Measurements from ENCODE around the gene IMP3.
A peak's percentile ranks its signal among the peaks of the same experiment; 100 is the strongest.

Gene IMP3

GRCh38 chr15:75620841-75621391, 19.1 kb downstream of the IMP3 start:
- DNase-seq (ENCODE audit: low read depth, low spot score) = peak; percentile 83

- DNase-seq (ENCODE audit: low read depth, low spot score) = peak; percentile 65
Observed at GRCh38 chr15:75620058-75620820, 19.8 kb downstream of the IMP3 start.

GRCh38 chr15:75616766-75617165, 23.3 kb downstream of the IMP3 start:
- DNase-seq (ENCODE audit: low read depth, low spot score) = no peak

GRCh38 chr15:75606711-75607699, 33.0 kb downstream of the IMP3 start:
- DNase-seq (ENCODE audit: low read depth, low spot score) = peak; percentile 36

- no peak for DNase-seq (ENCODE audit: low read depth, low spot score)
Observed at GRCh38 chr15:75606026-75606425, 34.0 kb downstream of the IMP3 start.

DNA sequence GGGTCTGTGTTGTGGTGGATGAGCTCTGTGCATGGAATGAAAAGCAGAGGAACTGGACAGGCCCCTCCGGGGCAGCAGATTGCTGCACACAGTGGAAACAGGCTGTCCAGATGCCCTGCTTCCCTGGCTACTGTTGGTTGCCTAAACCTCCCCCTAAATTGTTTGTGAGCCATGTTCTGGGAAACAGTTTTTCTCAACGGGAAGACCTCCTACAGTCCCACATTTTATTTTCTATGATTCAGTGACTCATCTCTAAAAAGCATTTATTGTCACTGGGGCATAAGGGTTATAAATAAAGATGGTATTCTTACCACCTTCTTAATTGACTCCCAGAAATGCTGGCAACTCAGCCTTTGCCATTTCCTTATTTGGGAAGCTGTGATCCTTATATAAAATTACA, 40.6 kb downstream of the IMP3 start:
- DNase-seq (ENCODE audit: low read depth, low spot score) = peak; percentile 30

- DNase-seq (ENCODE audit: low read depth, low spot score) = no peak
Observed at GRCh38 chr15:75598361-75598760, 41.7 kb downstream of the IMP3 start.

DNA sequence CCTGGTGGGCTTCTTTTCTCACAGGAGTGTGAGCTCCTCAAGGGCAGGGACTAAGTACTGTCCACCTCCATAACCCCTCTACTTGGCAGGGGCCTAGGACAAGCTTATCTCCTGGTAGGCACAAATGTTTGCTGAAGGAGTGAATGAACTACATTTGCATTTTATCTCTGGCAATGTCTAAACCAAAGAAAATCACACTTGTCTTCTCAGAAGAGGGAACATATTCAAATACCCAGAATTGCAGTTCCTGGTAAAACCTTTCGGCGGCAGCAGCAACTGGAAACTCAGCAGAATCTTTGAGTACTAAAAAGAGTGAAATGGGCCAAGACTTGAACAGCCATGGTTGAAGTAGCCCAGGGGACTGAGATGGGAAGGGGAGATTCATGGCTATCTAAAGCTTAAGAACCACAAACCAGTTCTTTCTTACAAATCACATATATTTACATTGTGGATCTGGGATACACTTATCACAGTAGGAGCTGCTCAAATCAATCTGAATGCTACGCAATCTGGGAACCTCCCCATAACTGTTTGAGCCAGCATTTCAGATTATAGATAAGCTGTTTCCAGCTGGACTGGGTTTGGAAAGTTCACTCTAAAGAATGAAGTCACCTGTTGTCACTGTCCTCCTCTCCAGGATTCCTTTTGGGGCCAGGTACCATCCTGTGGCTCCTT, 42.2 kb downstream of the IMP3 start:
- DNase-seq (ENCODE audit: low read depth, low spot score) = no peak

- no peak for DNase-seq (ENCODE audit: low read depth, low spot score)
Observed at GRCh38 chr15:75596703-75597345, 43.2 kb downstream of the IMP3 start.

DNA sequence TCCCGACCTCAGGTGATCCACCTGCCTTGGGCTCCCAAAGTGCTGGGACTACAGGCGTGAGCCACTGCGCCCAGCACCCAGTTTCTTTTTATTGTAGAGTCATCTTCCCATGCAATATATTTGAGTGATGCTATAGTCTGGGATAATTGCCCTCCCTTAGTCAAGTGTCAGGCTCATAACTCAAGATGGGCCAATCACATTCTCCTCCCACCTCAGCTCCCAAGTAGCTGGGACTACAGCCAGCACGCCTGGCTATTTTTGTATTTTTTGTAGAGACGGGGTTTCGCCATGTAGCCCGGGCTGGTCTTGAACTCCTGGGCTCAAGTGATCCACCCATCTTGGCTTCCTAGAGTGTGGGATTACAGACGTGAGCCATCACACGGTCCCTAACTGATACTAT, 45.7 kb downstream of the IMP3 start:
- DNase-seq (ENCODE audit: low read depth, low spot score) = no peak

DNA sequence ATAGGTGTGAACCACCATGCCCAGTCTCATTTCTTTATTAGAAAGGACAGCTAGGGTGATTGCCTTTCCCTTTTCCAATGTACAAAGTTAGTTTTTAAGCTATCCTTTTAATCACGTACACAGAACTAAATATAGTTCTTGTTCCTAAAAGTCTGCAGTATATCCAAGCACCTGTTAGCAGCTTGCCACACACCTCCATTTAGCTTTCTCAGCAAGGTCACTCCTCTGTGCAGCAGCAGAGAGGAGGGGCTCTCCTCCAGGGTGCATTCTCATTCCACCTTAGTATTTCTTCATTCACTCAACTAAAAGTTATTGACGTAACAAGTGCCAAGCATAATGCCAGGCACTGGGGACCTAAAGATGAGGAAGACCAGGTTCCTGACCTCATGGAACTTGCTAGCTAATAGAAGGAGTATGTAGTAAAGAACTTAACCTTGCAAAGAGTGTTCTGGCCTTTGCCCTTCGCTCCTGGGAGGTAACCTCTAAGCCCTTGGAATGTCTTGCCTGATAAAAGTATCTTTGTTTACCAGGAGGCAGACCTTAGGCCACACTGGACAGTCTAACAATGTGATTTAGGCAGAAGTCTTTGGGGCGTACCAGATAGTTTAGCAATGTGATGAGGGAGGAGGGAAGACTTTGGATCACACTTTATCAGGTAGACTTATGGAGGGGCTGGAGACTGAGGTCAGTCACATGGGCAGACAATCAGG, 48.2 kb downstream of the IMP3 start:
- no peak for DNase-seq (ENCODE audit: low read depth, low spot score)

- DNase-seq (ENCODE audit: low read depth, low spot score) = no peak
Observed at GRCh38 chr15:75590239-75590638, 49.8 kb downstream of the IMP3 start.
